ENCODE results near the gene FAR2. TPM values are rescaled to one million over a fixed set of nuclear protein-coding genes. Genes with fewer than 3 reads are reported as not detected.

Gene FAR2
- polyA plus RNA-seq, 1 donor (not counting 4 experiments of a cell fraction or from before 2014, with no cell fraction given): 9.2 TPM

GRCh38 chr12:29282031-29282816, 133.1 kb downstream of the FAR2 start:
- H3K4me1 ChIP-seq (ENCODE audit: control insufficient read depth, extremely low read depth, insufficient read depth, low read length): no peaks in the 10 kb centered on the region
- no peaks in the 10 kb centered on the region for H3K79me2 ChIP-seq (ENCODE audit: control insufficient read depth, insufficient read depth, low read length)
- H3K36me3 ChIP-seq (ENCODE audit: control insufficient read depth in 2 of 2, extremely low read depth in 1 of 2, insufficient read depth in 2 of 2, low read length in 2 of 2): no peaks in the 10 kb centered on the region
- dilution Hi-C loops (cut with MboI; ENCODE audit: extremely low pct_ligation_motif_present, low sequenced_read_pairs): no loop called here
- TF ChIP-seq CTCF (optimal IDR thresholded peaks at IDR 0.05 in 1 of 3, IDR thresholded peaks at IDR 0.05 in 1 of 3, conservative IDR thresholded peaks at IDR 0.05 in 1 of 3; ENCODE audit: extremely low read depth in 1 of 3, insufficient read depth in 2 of 3, low read length in 3 of 3) (no peak), EZH2 (IDR thresholded peaks at IDR 0.05; ENCODE audit: low read length) (no peak)
- no peak for FAIRE-seq
- no peak overlapping the region for H2AFZ ChIP-seq (ENCODE audit: control insufficient read depth, low read length)
- H3K9me1 ChIP-seq (ENCODE audit: control insufficient read depth, extremely low read depth, insufficient read depth, low read length): no peaks in the 10 kb centered on the region
- no peaks in the 10 kb centered on the region for H3K27me3 ChIP-seq (ENCODE audit: control insufficient read depth, extremely low read depth, insufficient read depth, low read length)
- H3K27ac ChIP-seq (ENCODE audit: control insufficient read depth, insufficient read depth, low read length): no peak overlapping the region
- H3K9ac ChIP-seq (ENCODE audit: control insufficient read depth, extremely low read depth, insufficient read depth, low read length): no peak overlapping the region
- no peak overlapping the region for H3K4me3 ChIP-seq (ENCODE audit: control insufficient read depth in 2 of 3, extremely low read depth in 1 of 3, insufficient read depth in 2 of 3, low read depth in 1 of 3, low read length in 3 of 3)
- H3K9me3 ChIP-seq (ENCODE audit: control insufficient read depth, low read depth, low read length): no peaks in the 10 kb centered on the region
- no peak overlapping the region for H3K4me2 ChIP-seq (ENCODE audit: control insufficient read depth, extremely low read depth, insufficient read depth, low read depth, low read length)
- no peaks in the 10 kb centered on the region for H4K20me1 ChIP-seq (ENCODE audit: control insufficient read depth, extremely low read depth, insufficient read depth, low read length)
- no peak for DNase-seq (ENCODE audit: low read depth, low spot score)

- no peak for TF ChIP-seq CTCF (optimal IDR thresholded peaks at IDR 0.05 in 1 of 3, IDR thresholded peaks at IDR 0.05 in 1 of 3, conservative IDR thresholded peaks at IDR 0.05 in 1 of 3; ENCODE audit: extremely low read depth in 1 of 3, insufficient read depth in 2 of 3, low read length in 3 of 3)
- no peak for TF ChIP-seq EZH2 (IDR thresholded peaks at IDR 0.05; ENCODE audit: low read length)
- Histone ChIP-seq H3K4me1 (ENCODE audit: control insufficient read depth, extremely low read depth, insufficient read depth, low read length) (no peaks in the 10 kb centered on the region), H3K9ac (ENCODE audit: control insufficient read depth, extremely low read depth, insufficient read depth, low read length) (no peak overlapping the region), H3K36me3 (ENCODE audit: control insufficient read depth in 2 of 2, extremely low read depth in 1 of 2, insufficient read depth in 2 of 2, low read length in 2 of 2) (no peaks in the 10 kb centered on the region), H3K9me3 (ENCODE audit: control insufficient read depth, low read depth, low read length) (no peaks in the 10 kb centered on the region), H4K20me1 (ENCODE audit: control insufficient read depth, extremely low read depth, insufficient read depth, low read length) (no peaks in the 10 kb centered on the region), H3K27ac (ENCODE audit: control insufficient read depth, insufficient read depth, low read length) (no peak overlapping the region), H3K9me1 (ENCODE audit: control insufficient read depth, extremely low read depth, insufficient read depth, low read length) (no peaks in the 10 kb centered on the region), H2AFZ (ENCODE audit: control insufficient read depth, low read length) (no peak overlapping the region), H3K79me2 (ENCODE audit: control insufficient read depth, insufficient read depth, low read length) (no peaks in the 10 kb centered on the region), H3K4me3 (ENCODE audit: control insufficient read depth in 2 of 3, extremely low read depth in 1 of 3, insufficient read depth in 2 of 3, low read depth in 1 of 3, low read length in 3 of 3) (no peak overlapping the region), H3K27me3 (ENCODE audit: control insufficient read depth, extremely low read depth, insufficient read depth, low read length) (no peaks in the 10 kb centered on the region), H3K4me2 (ENCODE audit: control insufficient read depth, extremely low read depth, insufficient read depth, low read depth, low read length) (no peak overlapping the region)
- FAIRE-seq (no peak), DNase-seq (ENCODE audit: low read depth, low spot score) (no peak)
- dilution Hi-C loops (cut with MboI; ENCODE audit: extremely low pct_ligation_motif_present, low sequenced_read_pairs): no loop called here
Observed at GRCh38 chr12:29283969-29284700, 135.1 kb downstream of the FAR2 start.

Measured in keratinocyte (primary cell).